Fibroblast of skin of left quadriceps (primary cell): Measurements from ENCODE around the gene INTS11.

Experiments used
- DNase-seq, 2 experiments: peaks; one replicate each; pipeline ENCODE4 v3.0.0-alpha.2; 2013; ENCODE audit warnings: low read depth in 2 of 2

INTS11 gene

DNA sequence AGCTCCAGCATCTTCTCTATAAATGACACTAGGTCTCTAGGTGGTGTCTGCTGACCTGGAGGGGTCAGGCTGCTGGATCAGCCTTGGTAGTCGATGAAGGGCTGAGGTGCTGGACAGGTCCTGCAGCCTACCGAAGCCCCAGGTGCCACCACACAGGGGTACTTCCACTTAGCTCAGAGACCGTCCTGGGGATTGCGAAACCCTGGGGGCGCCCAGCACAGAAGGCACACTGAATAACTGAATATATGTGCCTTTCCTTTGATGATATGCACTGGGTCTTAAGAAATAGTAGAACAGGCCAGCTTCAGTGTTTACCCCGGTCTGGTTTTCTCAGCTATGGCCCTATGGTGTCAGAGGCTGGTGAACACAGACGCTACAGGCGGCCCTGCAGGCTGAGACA lies 61.7 kb downstream of the INTS11 start:
- no peak for DNase-seq

DNA sequence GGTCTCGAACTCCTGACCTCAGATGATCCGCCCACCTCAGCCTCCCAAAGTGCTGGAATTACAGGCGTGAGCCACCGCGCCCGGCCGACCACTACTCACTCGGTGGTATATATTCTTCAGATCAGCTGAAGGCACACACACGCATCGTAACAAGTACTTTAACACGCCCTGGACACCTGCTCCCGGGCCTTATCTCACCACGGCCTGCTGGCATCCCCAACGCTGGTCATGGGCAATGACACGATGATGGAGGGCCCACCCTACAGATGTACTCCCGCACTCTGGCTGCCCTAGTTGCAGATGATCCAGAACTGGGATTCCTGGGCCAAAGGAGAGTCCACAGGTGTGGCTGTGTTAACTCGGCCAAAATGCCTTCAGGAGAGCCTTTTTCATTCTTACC lies 62.4 kb downstream of the INTS11 start:
- DNase-seq, result no peak
